HepG2 (cell line): ENCODE data around the gene PFDN5. TPM values are rescaled to one million over a fixed set of nuclear protein-coding genes. Genes with fewer than 3 reads are reported as not detected.

Source experiments
- MTA1 ChIP-seq: sonication (generic); formaldehyde crosslinking; IDR thresholded peaks from 2 replicates; pipeline ENCODE4 v1.4.0; 2020; ENCODE audit warnings: missing genetic modification reagents, mild to moderate bottlenecking, borderline replicate concordance
- POLR2G ChIP-seq: fragments of 200-400 bp; formaldehyde crosslinking; IDR thresholded peaks from 2 replicates; pipeline ENCODE4 v1.6.1; 2018; ENCODE audit warnings: mild to moderate bottlenecking, low read depth, low read length, moderate library complexity
- RERE ChIP-seq: IDR thresholded peaks from 2 replicates; pipeline ENCODE4 v1.6.1; 2016; ENCODE audit warnings: low read depth, missing genetic modification reagents, missing compliant biosample characterization
- TCF12 ChIP-seq, 2 experiments: fragments of 450-650 bp in 1 of 2; sonication (generic) in 1 of 2; formaldehyde crosslinking in 1 of 2; IDR thresholded peaks; 2 replicates each; pipeline versions ENCODE4 v1.6.1 to v1.8.0; 2017 to 2022; ENCODE audit warnings: antibody characterized with exemption in 1 of 2, mild to moderate bottlenecking in 1 of 2, missing genetic modification reagents in 1 of 2, moderate library complexity in 1 of 2
- ZBTB46 ChIP-seq: sonication (generic); formaldehyde crosslinking; IDR thresholded peaks from 2 replicates; pipeline ENCODE4 v1.4.0; 2020; ENCODE audit warnings: mild to moderate bottlenecking, missing genetic modification reagents, borderline replicate concordance
- ZBTB8A ChIP-seq: sonication (generic); formaldehyde crosslinking; IDR thresholded peaks from 2 replicates; pipeline ENCODE4 v1.4.0; 2020; ENCODE audit warnings: mild to moderate bottlenecking, low read depth, missing genetic modification reagents, borderline replicate concordance
- ZNF276 ChIP-seq: sonication (generic); formaldehyde crosslinking; IDR thresholded peaks from 2 replicates; pipeline ENCODE4 v1.4.0; 2020; ENCODE audit warnings: mild to moderate bottlenecking, low read depth, missing genetic modification reagents
- ZNF562 ChIP-seq: sonication (generic); formaldehyde crosslinking; IDR thresholded peaks from 2 replicates; pipeline ENCODE4 v1.8.0; 2022; ENCODE audit warnings: missing genetic modification reagents, borderline replicate concordance
- ZNF720 ChIP-seq: sonication (generic); formaldehyde crosslinking; IDR thresholded peaks from 2 replicates; pipeline ENCODE4 v1.4.0; 2020; ENCODE audit warnings: missing genetic modification reagents
- ZNF773 ChIP-seq: sonication (generic); formaldehyde crosslinking; IDR thresholded peaks from 2 replicates; pipeline ENCODE4 v1.4.0; 2020; ENCODE audit warnings: missing genetic modification reagents, borderline replicate concordance
- polyA plus RNA-seq, 8 experiments: library from polyadenylated mRNA; depleted of rRNA in 3 of 8; stranded (reverse) in 7 of 8; unstranded in 1 of 8; fragments of >200 nt; fragmentation: Illumina TruSeq in 4 of 8; extraction: Trizol in 4 of 8; gene quantifications; 2 replicates each; pipeline versions ENCODE4 v1.2.1 to v1.2.3, GENCODE V29; 2011 to 2016; ENCODE audit warnings: low read depth in 4 of 8, missing spikeins in 1 of 8, mixed read lengths in 1 of 8; ENCODE audit not compliant: insufficient read depth in 1 of 8
- total RNA-seq, 5 experiments: library from RNA; depleted of rRNA; stranded (reverse); fragments of >200 nt; fragmentation: Illumina TruSeq; extraction: Trizol; gene quantifications; 2 replicates each; pipeline ENCODE4 v1.2.3, GENCODE V29; 2016; ENCODE audit warnings: low read depth in 1 of 5
- TF ChIP-seq, protein P1 (sequence below): IDR thresholded peaks from 2 replicates; pipeline ENCODE4 v1.4.0; 2020; ENCODE audit warnings: mild to moderate bottlenecking, missing genetic modification reagents
- TF ChIP-seq, protein P2 (sequence below): IDR thresholded peaks from 2 replicates; pipeline ENCODE4 v1.6.1; 2016; ENCODE audit warnings: missing biosample characterization, missing genetic modification reagents, low read depth

The PFDN5 gene
- total and polyA plus RNA-seq, 2 of the 13 experiments (the other 11 are each of a cell fraction or from before 2014, with no cell fraction given), result 449 to 462 TPM

DNA sequence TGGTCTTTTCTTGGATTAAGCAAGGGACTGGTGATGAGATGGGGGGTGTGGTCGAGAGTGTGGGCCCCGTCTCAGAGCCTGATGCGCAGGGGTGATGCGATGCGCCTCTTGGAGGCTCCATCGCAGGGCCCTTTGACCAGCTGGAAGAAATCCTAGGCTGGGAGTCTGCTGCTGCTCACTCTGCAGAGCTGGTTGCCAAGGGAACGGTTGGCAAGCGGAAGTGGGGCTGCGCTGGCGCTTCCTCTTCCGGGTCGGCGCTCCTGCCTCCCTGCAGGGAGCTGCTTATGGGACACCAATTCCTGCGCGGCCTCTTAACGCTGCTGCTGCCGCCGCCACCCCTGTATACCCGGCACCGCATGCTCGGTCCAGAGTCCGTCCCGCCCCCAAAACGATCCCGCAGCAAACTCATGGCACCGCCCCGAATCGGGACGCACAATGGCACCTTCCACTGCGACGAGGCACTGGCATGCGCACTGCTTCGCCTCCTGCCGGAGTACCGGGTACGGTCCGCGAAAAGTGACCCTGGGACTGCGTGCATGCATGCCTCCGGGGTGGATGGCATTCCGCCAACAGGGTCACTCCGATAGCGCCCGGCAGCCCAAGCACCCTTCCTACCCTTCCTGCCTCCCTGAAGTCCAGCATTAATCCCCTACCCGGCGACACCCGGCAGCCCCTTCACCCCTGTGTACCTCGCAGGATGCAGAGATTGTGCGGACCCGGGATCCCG lies 4.3 kb downstream of the PFDN5 start, which contains the start of gene MYG1 (continued):
- TF ChIP-seq, protein P1, sequence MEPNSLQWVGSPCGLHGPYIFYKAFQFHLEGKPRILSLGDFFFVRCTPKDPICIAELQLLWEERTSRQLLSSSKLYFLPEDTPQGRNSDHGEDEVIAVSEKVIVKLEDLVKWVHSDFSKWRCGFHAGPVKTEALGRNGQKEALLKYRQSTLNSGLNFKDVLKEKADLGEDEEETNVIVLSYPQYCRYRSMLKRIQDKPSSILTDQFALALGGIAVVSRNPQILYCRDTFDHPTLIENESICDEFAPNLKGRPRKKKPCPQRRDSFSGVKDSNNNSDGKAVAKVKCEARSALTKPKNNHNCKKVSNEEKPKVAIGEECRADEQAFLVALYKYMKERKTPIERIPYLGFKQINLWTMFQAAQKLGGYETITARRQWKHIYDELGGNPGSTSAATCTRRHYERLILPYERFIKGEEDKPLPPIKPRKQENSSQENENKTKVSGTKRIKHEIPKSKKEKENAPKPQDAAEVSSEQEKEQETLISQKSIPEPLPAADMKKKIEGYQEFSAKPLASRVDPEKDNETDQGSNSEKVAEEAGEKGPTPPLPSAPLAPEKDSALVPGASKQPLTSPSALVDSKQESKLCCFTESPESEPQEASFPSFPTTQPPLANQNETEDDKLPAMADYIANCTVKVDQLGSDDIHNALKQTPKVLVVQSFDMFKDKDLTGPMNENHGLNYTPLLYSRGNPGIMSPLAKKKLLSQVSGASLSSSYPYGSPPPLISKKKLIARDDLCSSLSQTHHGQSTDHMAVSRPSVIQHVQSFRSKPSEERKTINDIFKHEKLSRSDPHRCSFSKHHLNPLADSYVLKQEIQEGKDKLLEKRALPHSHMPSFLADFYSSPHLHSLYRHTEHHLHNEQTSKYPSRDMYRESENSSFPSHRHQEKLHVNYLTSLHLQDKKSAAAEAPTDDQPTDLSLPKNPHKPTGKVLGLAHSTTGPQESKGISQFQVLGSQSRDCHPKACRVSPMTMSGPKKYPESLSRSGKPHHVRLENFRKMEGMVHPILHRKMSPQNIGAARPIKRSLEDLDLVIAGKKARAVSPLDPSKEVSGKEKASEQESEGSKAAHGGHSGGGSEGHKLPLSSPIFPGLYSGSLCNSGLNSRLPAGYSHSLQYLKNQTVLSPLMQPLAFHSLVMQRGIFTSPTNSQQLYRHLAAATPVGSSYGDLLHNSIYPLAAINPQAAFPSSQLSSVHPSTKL (CRISPR knock-in tag), result peak; percentile 37; the same call in 1 of the 2 replicates
- TF ChIP-seq TCF12 (IDR thresholded peaks at IDR 0.05) (no peak), TCF12 (CRISPR knock-in tag; IDR thresholded peaks at IDR 0.05) (0 out of 2 replicates have a peak, but pooled peaks have one; percentile 34), RERE (CRISPR knock-in tag) (no peak; the same call in 1 of the 2 replicates), ZBTB8A (CRISPR knock-in tag) (no peak), ZNF720 (no peak), ZNF773 (CRISPR knock-in tag) (no peak), MTA1 (0 out of 2 replicates have a peak, but pooled peaks have one; percentile 40), ZNF276 (CRISPR knock-in tag) (no peak), ZBTB46 (CRISPR knock-in tag) (peak; percentile 80; the same call in 1 of the 2 replicates), ZNF562 (CRISPR knock-in tag) (no peak), POLR2G (peak; percentile 87)
- TF ChIP-seq, protein P2, sequence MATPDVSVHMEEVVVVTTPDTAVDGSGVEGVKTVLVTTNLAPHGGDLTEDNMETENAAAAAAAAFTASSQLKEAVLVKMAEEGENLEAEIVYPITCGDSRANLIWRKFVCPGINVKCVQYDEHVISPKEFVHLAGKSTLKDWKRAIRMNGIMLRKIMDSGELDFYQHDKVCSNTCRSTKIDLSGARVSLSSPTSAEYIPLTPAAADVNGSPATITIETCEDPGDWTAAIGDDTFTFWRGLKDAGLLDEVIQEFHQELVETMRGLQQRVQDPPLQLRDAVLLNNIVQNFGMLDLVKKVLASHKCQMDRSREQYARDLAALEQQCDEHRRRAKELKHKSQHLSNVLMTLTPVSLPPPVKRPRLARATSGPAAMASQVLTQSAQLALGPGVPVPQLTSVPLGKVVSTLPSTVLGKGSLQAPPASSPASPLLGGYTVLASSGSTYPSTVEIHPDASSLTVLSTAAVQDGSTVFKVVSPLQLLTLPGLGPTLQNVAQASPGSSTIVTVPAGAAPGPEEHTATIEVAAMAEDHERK (CRISPR knock-in tag), result no peak
